HepG2 (cell line): ENCODE data around the gene CDC42EP4. TPM values are rescaled to one million over a fixed set of nuclear protein-coding genes. Genes with fewer than 3 reads are reported as not detected.

Experiments used
- BHLHE40 ChIP-seq: IDR thresholded peaks from 2 replicates; pipeline ENCODE4 v1.6.1; 2011; ENCODE audit warnings: low read length, improper control_type of control experiment
- CERS6 ChIP-seq: sonication (generic); formaldehyde crosslinking; IDR thresholded peaks from 2 replicates; pipeline ENCODE4 v1.5.0; 2020; ENCODE audit warnings: missing genetic modification reagents
- E2F1 ChIP-seq: sonication (generic); formaldehyde crosslinking; IDR thresholded peaks from 2 replicates; pipeline ENCODE4 v1.5.0; 2020; ENCODE audit warnings: missing genetic modification reagents
- FOSL2 ChIP-seq: sonication (generic); formaldehyde crosslinking; IDR thresholded peaks from 2 replicates; pipeline ENCODE4 v1.4.0; 2020; ENCODE audit warnings: missing genetic modification reagents
- FOXO4 ChIP-seq: sonication (generic); formaldehyde crosslinking; conservative IDR thresholded peaks from 2 replicates; pipeline ENCODE4 v1.8.1; 2023; ENCODE audit warnings: missing genetic modification reagents
- GABPA ChIP-seq, 2 experiments: IDR thresholded peaks; 2 replicates each; pipeline ENCODE4 v1.6.1; 2011 to 2016; ENCODE audit warnings: low read depth in 2 of 2, low read length in 1 of 2, missing biosample characterization in 1 of 2, missing genetic modification characterization in 1 of 2
- GATAD2A ChIP-seq: IDR thresholded peaks from 2 replicates; pipeline ENCODE4 v1.6.1; 2016
- KLF9 ChIP-seq: IDR thresholded peaks from 2 replicates; pipeline ENCODE4 v1.6.1; 2016; ENCODE audit warnings: low read depth
- MBD4 ChIP-seq: IDR thresholded peaks from 2 replicates; pipeline ENCODE4 v1.6.1; 2012; ENCODE audit warnings: low read length, inconsistent platforms, borderline replicate concordance
- MBNL3 ChIP-seq: fragments of 250-450 bp; sonication (Bioruptor Pico); conservative IDR thresholded peaks from 2 replicates; pipeline ENCODE4 v1.8.0; 2022; ENCODE audit warnings: mild to moderate bottlenecking, inconsistent platforms
- RBM22 ChIP-seq: fragments of 200-400 bp; formaldehyde crosslinking; optimal IDR thresholded peaks from 2 replicates; pipeline ENCODE3; 2017; ENCODE audit warnings: mild to moderate bottlenecking, low read length, moderate library complexity
- ZBTB49 ChIP-seq: sonication (generic); formaldehyde crosslinking; IDR thresholded peaks from 2 replicates; pipeline ENCODE4 v1.4.0; 2020; ENCODE audit warnings: missing genetic modification reagents, borderline replicate concordance
- ZNF207 ChIP-seq: fragments of 450-650 bp; IDR thresholded peaks from 2 replicates; pipeline ENCODE4 v1.6.1; 2016; ENCODE audit warnings: antibody characterized with exemption, borderline replicate concordance
- ZNF232 ChIP-seq: sonication (generic); formaldehyde crosslinking; IDR thresholded peaks from 2 replicates; pipeline ENCODE4 v1.4.0; 2020; ENCODE audit warnings: missing genetic modification reagents, borderline replicate concordance
- ZNF513 ChIP-seq: sonication (generic); formaldehyde crosslinking; conservative IDR thresholded peaks from 2 replicates; pipeline ENCODE4 v1.5.0; 2020; ENCODE audit warnings: missing genetic modification reagents
- polyA plus RNA-seq, 8 experiments: library from polyadenylated mRNA; depleted of rRNA in 3 of 8; stranded (reverse) in 7 of 8; unstranded in 1 of 8; fragments of >200 nt; fragmentation: Illumina TruSeq in 4 of 8; extraction: Trizol in 4 of 8; gene quantifications; 2 replicates each; pipeline versions ENCODE4 v1.2.1 to v1.2.3, GENCODE V29; 2011 to 2016; ENCODE audit warnings: low read depth in 4 of 8, missing spikeins in 1 of 8, mixed read lengths in 1 of 8; ENCODE audit not compliant: insufficient read depth in 1 of 8
- total RNA-seq, 5 experiments: library from RNA; depleted of rRNA; stranded (reverse); fragments of >200 nt; fragmentation: Illumina TruSeq; extraction: Trizol; gene quantifications; 2 replicates each; pipeline ENCODE4 v1.2.3, GENCODE V29; 2016; ENCODE audit warnings: low read depth in 1 of 5

The CDC42EP4 gene
- total and polyA plus RNA-seq, 2 of the 13 experiments (the other 11 are each of a cell fraction or from before 2014, with no cell fraction given), result 19.0 to 54.0 TPM

- TF ChIP-seq FOXO4 (CRISPR knock-in tag), result no peak
- no peak for TF ChIP-seq RBM22
- TF ChIP-seq ZNF513 (CRISPR knock-in tag), result no peak
- no peak for TF ChIP-seq KLF9 (CRISPR knock-in tag)
- TF ChIP-seq BHLHE40, result no peak
- TF ChIP-seq ZBTB49 (CRISPR knock-in tag), result no peak
- TF ChIP-seq FOSL2 (CRISPR knock-in tag), result peak; percentile 18; the same call in 1 of the 2 replicates
- TF ChIP-seq MBD4, result no peak
- TF ChIP-seq ZNF232 (CRISPR knock-in tag), result peak; percentile 79; the same call in 1 of the 2 replicates
- no peak for TF ChIP-seq MBNL3 (CRISPR knock-in tag)
- peak; percentile 84 for TF ChIP-seq E2F1
- TF ChIP-seq GABPA (IDR thresholded peaks at IDR 0.05; ENCODE audit: low read depth, low read length), result no peak
- peak; percentile 34; the same call in 1 of the 2 replicates for TF ChIP-seq GABPA (CRISPR knock-in tag; IDR thresholded peaks at IDR 0.05; ENCODE audit: low read depth)
- peak; percentile 37; the same call in 1 of the 2 replicates for TF ChIP-seq GATAD2A
- no peak for TF ChIP-seq ZNF207
- no peak for TF ChIP-seq CERS6
Measured at GRCh38 chr17:73311781-73312641, at the start of gene CDC42EP4 (continued).
